HG03039 (cell line): ENCODE data around the gene CACNB3.

Source experiments
- ATAC-seq: cut with Tn5 transposase; IDR thresholded peaks from one replicate; pipeline ENCODE4 v1.9.1; 2021; ENCODE audit warnings: mild to moderate bottlenecking, moderate library complexity; ENCODE audit not compliant: unreplicated experiment

The CACNB3 gene

GRCh38 chr12:48817873-48818830 is at the start of gene CACNB3:
TSS of gene CACNB3 (plus strand) at chr12:48818496. CDS start at chr12:48818930, 434 bp downstream.
- ATAC-seq, result no peak

- ATAC-seq, result no peak
Measured at GRCh38 chr12:48768736-48769135, 49.6 kb upstream of the CACNB3 start.

- ATAC-seq, result no peak
Measured at GRCh38 chr12:48770756-48771155, 47.5 kb upstream of the CACNB3 start.

DNA sequence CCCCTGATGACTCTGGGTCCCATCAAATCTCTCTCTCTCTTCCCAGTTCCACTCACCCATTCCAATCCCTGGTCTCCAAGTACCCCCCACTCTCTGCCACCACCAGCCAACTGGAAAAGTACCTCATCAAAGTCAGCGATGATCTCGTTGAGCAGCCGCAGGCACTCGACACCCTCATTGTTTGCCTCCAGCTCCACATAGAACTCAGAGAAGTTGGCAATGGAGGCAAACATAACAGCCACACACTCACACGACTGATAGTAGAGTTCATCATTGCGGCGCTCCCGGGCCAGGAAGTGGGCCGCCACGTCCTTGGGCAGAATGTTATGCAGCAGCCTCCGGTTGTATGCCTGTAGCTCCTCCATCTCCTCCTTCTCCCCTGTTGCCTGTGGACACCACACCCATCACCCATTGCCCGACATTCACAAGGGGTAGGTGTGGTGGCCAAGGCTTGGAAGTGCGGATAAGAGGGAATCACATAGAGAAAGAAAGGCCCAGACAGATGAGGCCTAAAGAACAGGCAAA is 46.6 kb upstream of the CACNB3 start:
- ATAC-seq, result no peak

DNA sequence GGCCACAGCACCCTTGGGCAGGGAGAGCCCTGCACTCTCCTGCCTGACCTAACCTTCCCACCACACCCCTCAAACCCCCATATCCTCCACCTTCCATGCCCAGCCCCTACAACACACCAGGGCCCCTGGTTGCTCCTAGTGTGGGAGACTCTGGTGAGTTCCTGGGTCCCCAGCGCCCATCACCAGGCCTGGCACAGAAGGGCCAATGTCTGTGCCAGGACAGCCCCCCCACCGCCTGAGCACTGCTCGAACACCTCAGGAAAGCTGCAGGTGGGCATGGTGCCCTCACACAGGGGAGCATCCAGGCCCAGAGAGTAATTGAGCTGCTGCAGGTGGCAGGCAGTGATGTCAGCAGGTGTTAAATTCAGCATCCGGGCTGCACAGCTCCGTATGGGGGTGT is 44.6 kb upstream of the CACNB3 start:
- no peak for ATAC-seq

DNA sequence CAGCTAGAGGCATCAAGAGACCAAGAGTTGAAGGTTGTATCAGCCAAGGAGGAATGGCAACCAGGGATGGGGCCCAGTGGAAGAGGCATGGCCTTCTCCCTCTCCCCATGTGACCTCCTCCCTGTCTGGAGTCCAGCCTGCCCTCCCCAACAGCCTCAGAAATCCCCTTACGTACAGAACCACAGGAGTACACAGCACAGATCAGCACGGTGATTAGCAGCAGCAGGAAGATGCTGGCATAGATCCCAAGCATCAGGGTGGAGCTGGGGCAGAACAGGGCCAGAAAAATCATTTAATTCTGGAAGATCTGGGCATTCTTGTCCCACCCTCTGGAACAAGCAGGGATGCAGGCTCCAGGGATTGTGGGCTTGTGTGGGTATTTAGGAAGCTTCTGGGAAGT is 43.8 kb upstream of the CACNB3 start:
- no peak for ATAC-seq

DNA sequence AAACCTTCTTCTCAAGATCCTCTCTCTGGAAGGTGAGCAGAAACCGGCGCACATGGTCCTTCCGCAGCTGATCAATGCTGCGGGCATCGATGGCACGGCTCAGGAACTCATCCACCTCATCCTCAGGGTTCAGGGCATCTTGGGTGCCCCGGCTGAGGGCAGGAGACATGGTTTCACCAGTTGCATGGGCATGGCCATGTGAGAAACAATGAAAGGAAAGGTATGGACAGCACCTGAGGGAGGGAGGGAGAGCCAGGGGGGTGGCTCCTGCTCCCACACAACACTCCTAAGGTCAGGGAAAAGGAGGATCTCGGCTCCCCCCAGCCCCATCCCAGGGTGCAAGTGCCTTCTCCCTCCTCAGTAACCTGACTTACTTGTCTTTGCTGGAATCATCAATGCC is 43.0 kb upstream of the CACNB3 start:
- no peak for ATAC-seq

- no peak for ATAC-seq
Measured at GRCh38 chr12:48775991-48776649, 42.2 kb upstream of the CACNB3 start.

GRCh38 chr12:48776956-48777355 is 41.3 kb upstream of the CACNB3 start:
- ATAC-seq, result no peak

DNA sequence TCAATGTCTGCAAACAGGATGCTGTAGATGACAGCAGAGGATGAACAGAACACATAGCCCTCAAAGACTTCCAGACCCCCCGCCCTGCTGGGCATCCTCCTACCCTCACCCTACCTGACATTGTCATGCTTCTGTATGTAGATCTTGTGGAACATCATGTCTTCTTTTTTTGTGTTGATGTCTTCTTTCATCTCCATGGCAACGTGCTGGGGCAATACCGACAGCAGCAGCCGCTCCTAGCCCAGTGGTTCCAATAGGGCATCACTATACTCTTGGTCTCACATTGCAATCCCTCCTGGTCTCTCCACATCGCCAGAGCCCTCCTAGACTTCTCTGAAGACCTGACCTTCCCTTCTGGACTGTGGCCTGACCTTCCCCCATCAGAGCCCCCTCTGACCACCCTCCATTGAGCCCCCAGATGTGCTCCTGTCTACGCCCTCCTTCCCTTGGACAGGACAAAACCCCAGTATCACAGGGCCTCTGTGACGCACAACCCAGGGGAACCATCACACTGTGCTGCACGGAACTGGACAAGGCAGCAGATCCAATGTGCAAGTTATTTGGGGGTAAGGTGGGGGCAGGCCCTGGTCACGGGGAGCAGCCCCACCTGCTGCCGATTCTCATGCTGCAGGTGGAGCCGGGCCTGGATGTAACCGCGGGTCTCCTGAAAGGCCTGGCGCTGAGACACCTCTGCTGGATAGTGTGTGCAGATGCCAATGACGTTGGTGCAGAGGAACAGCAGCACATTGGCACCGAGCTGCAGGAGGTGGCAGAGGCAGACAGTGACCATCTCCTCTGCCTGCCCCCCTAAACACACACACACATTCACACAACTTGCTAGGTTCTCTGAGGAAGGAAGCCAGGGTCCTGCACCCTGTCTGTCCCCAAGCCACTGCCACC is 40.5 kb upstream of the CACNB3 start:
- no peak for ATAC-seq

GRCh38 chr12:48779869-48780268 is 38.4 kb upstream of the CACNB3 start:
- no peak for ATAC-seq

DNA sequence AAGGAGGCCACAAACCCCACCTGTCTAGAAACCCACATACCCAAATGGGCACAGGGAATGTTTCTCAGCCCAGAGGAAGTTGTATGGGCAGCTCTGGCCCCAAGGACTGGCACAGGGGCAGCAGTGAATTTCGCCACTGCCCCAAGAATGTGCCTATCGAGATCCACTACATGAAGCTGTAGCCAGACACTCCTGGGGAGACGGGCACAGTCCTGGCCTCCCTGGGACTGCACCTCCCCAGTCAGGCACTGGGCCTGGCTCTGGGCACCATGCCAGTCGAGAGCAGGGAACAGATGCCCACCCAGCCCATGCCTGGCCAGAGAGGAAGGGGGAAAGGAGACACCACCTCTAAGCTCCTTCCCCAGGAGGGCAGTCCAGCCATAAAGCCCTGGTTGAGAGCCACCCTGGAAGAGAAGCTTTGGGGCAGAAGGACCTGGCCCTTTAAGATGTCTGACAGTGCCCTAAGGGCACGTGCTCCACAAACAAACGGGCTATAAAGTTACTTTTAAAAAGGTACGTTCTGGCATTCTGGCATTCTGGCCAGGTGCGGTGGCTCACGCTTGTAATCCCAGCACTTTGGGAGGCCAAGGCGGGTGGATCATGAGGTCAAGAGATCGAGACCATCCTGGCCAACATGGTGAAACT is 37.8 kb upstream of the CACNB3 start:
- no peak for ATAC-seq

GRCh38 chr12:48781750-48782456 is 36.4 kb upstream of the CACNB3 start:
- no peak for ATAC-seq

DNA sequence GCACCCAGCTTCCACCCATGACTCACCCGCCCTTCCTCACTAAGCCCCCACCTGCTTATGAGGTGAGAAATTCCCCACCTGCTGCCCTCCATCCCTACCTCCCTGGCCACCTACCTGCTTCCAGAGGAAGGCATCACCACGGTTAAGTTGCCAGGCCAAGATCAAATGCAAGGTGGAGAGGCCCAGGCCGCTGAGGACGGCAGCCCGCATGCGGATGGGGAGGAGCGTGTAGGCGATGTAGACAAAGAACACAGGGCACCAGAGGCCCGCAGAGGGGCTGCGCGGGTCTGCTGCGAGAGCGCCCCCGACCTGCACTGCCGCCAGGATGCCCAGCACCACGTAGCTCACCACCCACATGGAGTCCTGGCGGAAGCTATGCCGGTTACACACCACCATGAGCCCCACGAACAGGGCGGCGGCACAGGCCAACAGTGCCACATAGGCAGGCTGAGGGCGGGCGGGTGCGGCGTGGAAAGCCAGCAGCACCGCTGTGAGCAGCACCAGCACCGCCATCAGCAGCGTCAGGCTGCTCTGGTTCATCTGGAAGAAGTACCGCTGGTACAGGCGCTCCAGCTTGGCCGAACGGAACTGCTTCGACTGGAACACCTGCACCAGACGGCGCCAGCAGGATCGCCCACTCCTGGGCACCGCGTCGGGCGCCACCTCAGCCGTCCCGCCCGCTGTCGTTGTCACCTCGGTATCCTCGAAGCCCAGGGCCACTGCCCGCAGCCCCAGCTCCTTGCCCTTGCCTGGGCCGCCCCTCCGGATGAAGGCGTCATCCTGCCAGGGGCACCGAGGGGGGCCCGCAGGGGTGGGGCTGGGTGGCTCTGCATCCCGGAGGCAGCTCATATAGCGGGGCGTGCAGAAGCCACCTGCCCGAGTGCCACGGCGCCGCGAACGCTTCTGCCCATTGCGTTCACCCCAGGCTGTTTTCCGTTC is 35.6 kb upstream of the CACNB3 start:
- no peak for ATAC-seq

DNA sequence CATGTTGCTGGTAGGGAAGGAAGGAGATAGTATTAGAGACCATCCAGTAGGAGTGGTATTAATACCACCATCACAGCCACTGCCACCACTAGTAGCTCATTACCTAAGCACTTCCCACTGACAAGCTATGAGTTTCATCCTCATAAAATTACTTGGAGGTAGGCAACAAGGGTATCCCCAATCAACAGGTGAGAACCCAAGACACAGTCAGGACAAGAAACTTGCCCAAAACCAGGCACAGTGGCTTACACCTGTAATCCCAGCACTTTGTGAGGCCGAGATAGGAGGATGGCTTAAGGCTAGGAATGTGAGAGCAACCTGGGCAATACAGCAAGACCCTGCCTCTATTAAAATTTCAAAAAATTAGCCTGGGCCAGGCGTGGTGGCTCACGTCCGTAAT is 34.9 kb upstream of the CACNB3 start:
- no peak for ATAC-seq

DNA sequence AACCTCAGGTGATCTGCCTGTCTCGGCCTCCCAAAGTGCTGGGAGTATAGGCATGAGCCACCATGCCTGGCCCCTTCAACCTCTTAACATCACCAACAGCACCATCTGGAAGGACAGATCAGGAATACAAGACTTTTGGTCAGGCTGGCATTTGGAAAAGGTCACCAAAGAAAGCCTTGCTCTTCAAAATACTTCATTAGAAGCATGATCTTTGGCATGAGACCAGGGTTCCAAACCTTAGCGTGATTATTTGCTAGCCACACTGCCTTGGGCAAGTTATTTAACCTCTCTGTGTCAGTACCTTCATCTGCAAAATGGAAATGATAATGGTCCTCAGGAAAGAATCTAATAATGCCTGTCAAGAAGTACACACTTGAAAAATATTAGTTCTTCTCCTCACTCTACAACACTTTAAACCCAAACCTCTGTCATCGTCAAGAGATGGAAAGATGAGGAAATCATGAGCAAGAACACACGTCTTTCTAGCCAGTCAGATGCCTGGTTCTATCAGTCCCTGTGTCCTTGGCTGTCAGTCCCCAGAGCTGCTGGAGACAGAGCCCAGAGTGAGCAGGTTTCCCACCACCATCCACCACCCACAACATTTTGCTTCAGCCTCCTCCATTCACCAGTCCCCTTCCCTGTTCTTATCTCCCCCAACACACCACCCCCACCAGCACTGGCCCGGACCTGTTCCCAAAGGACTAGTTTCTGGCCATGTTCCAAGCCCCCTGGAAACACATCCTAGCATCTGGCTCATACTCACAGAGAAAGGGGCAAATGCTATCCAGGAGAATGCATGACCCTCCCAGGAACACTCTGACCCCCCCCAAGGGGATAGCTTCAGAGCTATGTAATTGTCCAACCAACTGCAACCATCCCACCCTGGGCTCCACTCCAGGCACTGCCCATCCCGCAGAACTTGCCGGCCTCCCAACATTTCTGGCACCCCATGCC is 31.4 kb upstream of the CACNB3 start:
- ATAC-seq, result no peak

GRCh38 chr12:48787791-48788523 is 30.3 kb upstream of the CACNB3 start:
- ATAC-seq, result no peak
